Loucy (cell line): ENCODE data around the gene NHLRC2.

Experiments
- EZH2phosphoT487 ChIP-seq: fragments of 200-600 bp; IDR thresholded peaks from 2 replicates; pipeline ENCODE4 v1.6.1; 2018; ENCODE audit warnings: antibody characterized with exemption, mild to moderate bottlenecking, moderate library complexity, borderline replicate concordance
- TF ChIP-seq, protein P1 (sequence below): fragments of 200-600 bp; sonication (generic); conservative IDR thresholded peaks from 2 replicates; pipeline ENCODE4 v1.5.1; 2014; ENCODE audit warnings: mild to moderate bottlenecking, antibody characterized with exemption, low read length

- TF ChIP-seq, protein P1, sequence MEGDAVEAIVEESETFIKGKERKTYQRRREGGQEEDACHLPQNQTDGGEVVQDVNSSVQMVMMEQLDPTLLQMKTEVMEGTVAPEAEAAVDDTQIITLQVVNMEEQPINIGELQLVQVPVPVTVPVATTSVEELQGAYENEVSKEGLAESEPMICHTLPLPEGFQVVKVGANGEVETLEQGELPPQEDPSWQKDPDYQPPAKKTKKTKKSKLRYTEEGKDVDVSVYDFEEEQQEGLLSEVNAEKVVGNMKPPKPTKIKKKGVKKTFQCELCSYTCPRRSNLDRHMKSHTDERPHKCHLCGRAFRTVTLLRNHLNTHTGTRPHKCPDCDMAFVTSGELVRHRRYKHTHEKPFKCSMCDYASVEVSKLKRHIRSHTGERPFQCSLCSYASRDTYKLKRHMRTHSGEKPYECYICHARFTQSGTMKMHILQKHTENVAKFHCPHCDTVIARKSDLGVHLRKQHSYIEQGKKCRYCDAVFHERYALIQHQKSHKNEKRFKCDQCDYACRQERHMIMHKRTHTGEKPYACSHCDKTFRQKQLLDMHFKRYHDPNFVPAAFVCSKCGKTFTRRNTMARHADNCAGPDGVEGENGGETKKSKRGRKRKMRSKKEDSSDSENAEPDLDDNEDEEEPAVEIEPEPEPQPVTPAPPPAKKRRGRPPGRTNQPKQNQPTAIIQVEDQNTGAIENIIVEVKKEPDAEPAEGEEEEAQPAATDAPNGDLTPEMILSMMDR = no peak
- TF ChIP-seq EZH2phosphoT487 = no peak
Measured at GRCh38 chr10:113853578-113854012, 866 bp upstream of the NHLRC2 start.
